ENCODE measurements around the gene AHSA1.

The AHSA1 gene

DNA sequence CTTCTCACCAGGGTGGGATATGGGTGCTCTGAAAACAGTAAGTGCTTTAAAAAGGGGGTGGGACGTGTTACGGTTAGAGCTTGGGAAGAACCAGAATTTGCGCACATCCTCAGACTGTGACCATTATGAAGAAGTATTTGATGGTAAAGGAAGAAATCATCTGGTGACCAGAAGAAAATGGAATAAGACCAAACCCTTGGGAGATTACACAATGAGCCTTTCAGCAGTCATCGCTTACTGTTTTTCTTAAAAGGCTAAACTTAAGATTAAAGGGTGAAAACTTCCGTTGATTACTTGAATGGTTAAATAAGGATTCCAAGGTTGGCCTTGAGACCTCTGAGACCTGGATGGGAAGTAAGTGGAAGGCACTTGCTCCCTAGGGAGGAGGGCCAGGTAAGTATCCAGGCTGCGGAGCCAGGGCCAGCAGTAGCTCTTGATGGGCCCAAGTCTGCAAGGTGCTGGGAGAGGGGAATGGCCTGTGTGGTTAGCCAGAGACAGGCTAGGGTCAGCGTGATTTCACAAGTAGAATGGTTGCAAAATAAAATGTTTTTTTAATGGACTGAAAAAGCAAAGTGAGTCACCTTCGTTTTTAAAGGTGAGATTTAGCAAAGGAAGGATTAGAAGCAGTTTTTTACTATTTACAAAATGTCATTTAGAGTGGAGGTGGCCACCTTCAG lies 53.7 kb downstream of the AHSA1 start:
- no peak overlapping the region for H3K27ac ChIP-seq
- no peak overlapping the region for H3K4me3 ChIP-seq (ENCODE audit: low read depth, low read length)
- in situ Hi-C loops (cut with HindIII; ENCODE audit: low pct_ligation_motif_present, low sequenced_read_pairs), result no loop called here
- peaks cover 22% of the 10 kb centered on the region for H3K36me3 ChIP-seq (replicated peaks)
- TF ChIP-seq, protein P1, sequence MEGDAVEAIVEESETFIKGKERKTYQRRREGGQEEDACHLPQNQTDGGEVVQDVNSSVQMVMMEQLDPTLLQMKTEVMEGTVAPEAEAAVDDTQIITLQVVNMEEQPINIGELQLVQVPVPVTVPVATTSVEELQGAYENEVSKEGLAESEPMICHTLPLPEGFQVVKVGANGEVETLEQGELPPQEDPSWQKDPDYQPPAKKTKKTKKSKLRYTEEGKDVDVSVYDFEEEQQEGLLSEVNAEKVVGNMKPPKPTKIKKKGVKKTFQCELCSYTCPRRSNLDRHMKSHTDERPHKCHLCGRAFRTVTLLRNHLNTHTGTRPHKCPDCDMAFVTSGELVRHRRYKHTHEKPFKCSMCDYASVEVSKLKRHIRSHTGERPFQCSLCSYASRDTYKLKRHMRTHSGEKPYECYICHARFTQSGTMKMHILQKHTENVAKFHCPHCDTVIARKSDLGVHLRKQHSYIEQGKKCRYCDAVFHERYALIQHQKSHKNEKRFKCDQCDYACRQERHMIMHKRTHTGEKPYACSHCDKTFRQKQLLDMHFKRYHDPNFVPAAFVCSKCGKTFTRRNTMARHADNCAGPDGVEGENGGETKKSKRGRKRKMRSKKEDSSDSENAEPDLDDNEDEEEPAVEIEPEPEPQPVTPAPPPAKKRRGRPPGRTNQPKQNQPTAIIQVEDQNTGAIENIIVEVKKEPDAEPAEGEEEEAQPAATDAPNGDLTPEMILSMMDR (IDR thresholded peaks at IDR 0.05; ENCODE audit: low read depth, low read length, missing control alignments), result no peak
- H3K27me3 ChIP-seq (replicated peaks), result no peaks in the 10 kb centered on the region
- no peak for DNase-seq

DNA sequence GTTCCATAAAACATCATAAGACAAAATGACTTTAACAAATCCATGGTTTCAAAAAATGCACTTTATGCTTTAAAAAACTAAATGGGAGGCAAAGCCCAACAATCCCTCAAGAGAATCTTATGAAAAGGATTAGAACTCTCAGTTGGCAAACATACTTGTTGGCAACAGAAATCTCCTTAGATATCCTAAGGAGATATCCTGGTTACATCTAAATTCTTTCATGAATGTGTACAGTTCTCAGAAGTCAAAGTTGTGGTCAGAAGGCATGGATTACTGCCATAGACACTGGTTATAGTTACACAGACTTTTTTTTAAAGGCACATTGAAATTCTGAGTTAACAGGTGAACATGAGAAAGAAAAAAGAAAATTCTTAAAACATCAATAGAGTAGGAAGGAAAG lies 58.2 kb downstream of the AHSA1 start:
- Histone ChIP-seq H3K4me3 (ENCODE audit: low read depth, low read length) (no peak overlapping the region), H3K36me3 (replicated peaks) (peaks cover 29% of the 10 kb centered on the region), H3K27me3 (replicated peaks) (no peaks in the 10 kb centered on the region), H3K27ac (no peak overlapping the region)
- TF ChIP-seq, protein P1 (IDR thresholded peaks at IDR 0.05; ENCODE audit: low read depth, low read length, missing control alignments), result no peak
- no peak for DNase-seq
- in situ Hi-C loops (cut with HindIII; ENCODE audit: low pct_ligation_motif_present, low sequenced_read_pairs), result no loop called here
